GM12878 (cell line): ENCODE results near the gene FOXL3. TPM values are rescaled to one million over a fixed set of nuclear protein-coding genes. Genes with fewer than 3 reads are reported as not detected.

Experiments
- ATAC-seq: fragments of 200-7000 bp; cut with Tn5 transposase; 3 replicates; pipeline ENCODE4 v1.9.1; 2020; ENCODE audit warnings: mild to moderate bottlenecking, moderate library complexity
- BruUV-seq: library from RNA; stranded (reverse); fragments of 400-500 nt; replicated peaks from 2 replicates; lab custom pipeline; 2021; lab: Mats Ljungman, UMichigan
- CTCF ChIA-PET: fragments of 300-600 bp; sonication (Branson Sonifier 250); formaldehyde crosslinking; extraction: SDS; loops from one replicate; lab custom pipeline; 2021; ENCODE audit warnings: inconsistent platforms; lab: Yijun Ruan, JAX
- POLR2A ChIA-PET: fragments of 350-600 bp; formaldehyde crosslinking; extraction: SDS; loops from one replicate; lab custom pipeline; 2021; ENCODE audit warnings: inconsistent platforms; lab: Charles Lee
- RAD21 ChIA-PET: fragments of 300-600 bp; sonication (Branson Sonifier 250); formaldehyde crosslinking; loops from one replicate; lab custom pipeline; 2023; ENCODE audit warnings: antibody characterized with exemption; ENCODE audit not compliant: unreplicated experiment; lab: Charles Lee
- SMC1A ChIA-PET: fragments of 300-600 bp; sonication (Branson Sonifier 250); formaldehyde crosslinking; loops from one replicate; lab custom pipeline; 2023; ENCODE audit not compliant: unreplicated experiment, uncharacterized antibody; lab: Charles Lee
- DNase-seq: peaks from one replicate; pipeline ENCODE4 v3.0.0-alpha.2; 2011; ENCODE audit warnings: low read depth, low spot score
- FAIRE-seq: peaks from 3 replicates; lab custom pipeline; 2011; peaks lifted over from hg19 to GRCh38; lab: Jason Lieb, UNC
- H2AFZ ChIP-seq: 2 replicates; pipeline ENCODE4 v1.6.0; 2011; ENCODE audit warnings: low read depth, low read length, control low read depth; ENCODE audit not compliant: control insufficient read depth
- H3K27ac ChIP-seq: 2 replicates; pipeline ENCODE4 v1.5.1; 2011; ENCODE audit warnings: control low read depth; ENCODE audit not compliant: control insufficient read depth, insufficient read depth
- H3K27me3 ChIP-seq, 2 experiments: replicated peaks in 1 of 2; 2 replicates each; pipeline versions ENCODE4 v1.6.0 to v1.6.1; 2011; ENCODE audit warnings: low read length in 1 of 2; ENCODE audit not compliant: control insufficient read depth in 2 of 2, insufficient read depth in 2 of 2
- H3K36me3 ChIP-seq, 2 experiments: 2 replicates each; pipeline ENCODE4 v1.5.1; 2011; ENCODE audit warnings: low read length in 1 of 2; ENCODE audit not compliant: control insufficient read depth in 2 of 2, insufficient read depth in 2 of 2
- H3K4me1 ChIP-seq: 2 replicates; pipeline ENCODE4 v1.6.1; 2011; ENCODE audit warnings: mild to moderate bottlenecking, low read length, moderate library complexity, mixed read lengths; ENCODE audit not compliant: control insufficient read depth, insufficient read depth
- H3K4me2 ChIP-seq: 2 replicates; pipeline ENCODE4 v1.6.0; 2011; ENCODE audit warnings: control low read depth; ENCODE audit not compliant: control insufficient read depth, insufficient read depth
- H3K4me3 ChIP-seq: fragments of 200-600 bp; sonication (generic); 2 replicates; pipeline ENCODE4 v1.5.1; 2016
- H3K79me2 ChIP-seq: 2 replicates; pipeline ENCODE4 v1.6.0; 2011; ENCODE audit warnings: low read length; ENCODE audit not compliant: control insufficient read depth, insufficient read depth
- H3K9ac ChIP-seq: 2 replicates; pipeline ENCODE4 v1.8.0; 2011; ENCODE audit warnings: low read length, control low read depth, mixed read lengths; ENCODE audit not compliant: control insufficient read depth, insufficient read depth
- H3K9me3 ChIP-seq: replicated peaks from 3 replicates; pipeline ENCODE4 v1.5.1; 2011; ENCODE audit warnings: mild to moderate bottlenecking, low read length; ENCODE audit not compliant: control insufficient read depth, insufficient read depth
- H4K20me1 ChIP-seq: 2 replicates; pipeline ENCODE4 v1.6.0; 2011; ENCODE audit not compliant: control insufficient read depth, insufficient read depth
- BHLHE40 ChIP-seq, 2 experiments: fragments of 450-650 bp in 1 of 2; IDR thresholded peaks; 2 replicates each; pipeline ENCODE4 v1.6.1; 2011 to 2017; ENCODE audit warnings: low read depth in 2 of 2, borderline replicate concordance in 1 of 2, improper control_type of control experiment in 1 of 2, low read length in 1 of 2, mild to moderate bottlenecking in 1 of 2
- IKZF2 ChIP-seq, 2 experiments: fragments of 450-650 bp; IDR thresholded peaks; 2 replicates each; pipeline ENCODE4 v1.6.1; 2017; ENCODE audit warnings: mild to moderate bottlenecking in 2 of 2, moderate library complexity in 2 of 2
- JUND ChIP-seq: IDR thresholded peaks from 2 replicates; pipeline ENCODE4 v1.6.1; 2012; ENCODE audit warnings: low read depth, mild to moderate bottlenecking, low read length, improper control_type of control experiment, moderate library complexity
- NFXL1 ChIP-seq: fragments of 450-650 bp; IDR thresholded peaks from 2 replicates; pipeline ENCODE4 v1.6.1; 2017; ENCODE audit warnings: antibody characterized with exemption, mild to moderate bottlenecking, borderline replicate concordance
- NR2C2 ChIP-seq: IDR thresholded peaks from 2 replicates; pipeline ENCODE4 v1.6.1; 2011; ENCODE audit warnings: borderline replicate concordance, low read depth; ENCODE audit not compliant: control insufficient read depth, insufficient read length
- POU2F2 ChIP-seq: IDR thresholded peaks from 3 replicates; pipeline ENCODE4 v1.6.1; 2011; ENCODE audit warnings: low read depth, mild to moderate bottlenecking, low read length, borderline replicate concordance
- SREBF1 ChIP-seq: IDR thresholded peaks from 2 replicates; pipeline ENCODE4 v1.6.1; 2012; ENCODE audit warnings: mild to moderate bottlenecking, low read length
- TCF7 ChIP-seq: IDR thresholded peaks from 2 replicates; pipeline ENCODE4 v1.6.1; 2014; ENCODE audit warnings: antibody characterized with exemption, borderline replicate concordance
- ZNF24 ChIP-seq: fragments of 450-650 bp; IDR thresholded peaks from 2 replicates; pipeline ENCODE4 v1.6.1; 2017; ENCODE audit warnings: antibody characterized with exemption, mild to moderate bottlenecking
- WGBS: methylation state at CpG from one replicate; pipeline ENCODE4 v1.1.6; 2016; ENCODE audit warnings: low lambda C conversion rate; ENCODE audit not compliant: insufficient replicate concordance, insufficient coverage; ENCODE audit errors: missing lambda C conversion rate; 5-methylcytosine and 5-hydroxymethylcytosine counted together
- in situ Hi-C: fragments of 300-500 bp; cut with MboI; formaldehyde crosslinking; loops from 9 replicates; pipeline ENCODE4 v1.14.3; 2018; ENCODE audit warnings: mixed read lengths
- intact Hi-C: fragments of 100-400 bp; cut with micrococcal nuclease; formaldehyde crosslinking; loops from one replicate; pipeline ENCODE4 v1.14.2; 2022; ENCODE audit not compliant: unreplicated experiment
- polyA plus RNA-seq, 11 experiments: library from polyadenylated mRNA; depleted of rRNA in 4 of 11; unstranded in 6 of 11; stranded (reverse) in 5 of 11; fragments of >200 nt; fragmentation: Nextera tagmentation in 4 of 11; fragmentation: Illumina TruSeq in 1 of 11; extraction: Ambion mirVana in 4 of 11; extraction: Trizol in 1 of 11; gene quantifications; 1 replicate in 1 of 11; 2 replicates in 10 of 11; pipeline versions ENCODE4 v1.2.1 to v1.2.3, GENCODE V29; 2011 to 2016; ENCODE audit warnings: inconsistent platforms in 2 of 11, missing spikeins in 2 of 11, low read depth in 1 of 11
- total RNA-seq, 4 experiments: library from RNA; depleted of rRNA in 3 of 4; stranded (reverse); fragments of >200 nt in 3 of 4; fragmentation: Illumina TruSeq in 1 of 4; extraction: Trizol in 1 of 4; gene quantifications; 2 replicates each; pipeline versions ENCODE4 v1.2.1 to v1.2.3, GENCODE V29; 2013 to 2021
- TF ChIP-seq, protein P1 (sequence below): IDR thresholded peaks from 2 replicates; pipeline ENCODE4 v1.6.1; 2012; ENCODE audit warnings: low read depth, low read length, improper control_type of control experiment
- TF ChIP-seq, protein P2 (sequence below): fragments of 150-350 bp; IDR thresholded peaks from 2 replicates; pipeline ENCODE4 v1.6.1; 2016; ENCODE audit warnings: low read depth, low read length
- TF ChIP-seq, protein P3 (sequence below): fragments of 450-650 bp; IDR thresholded peaks from 2 replicates; pipeline ENCODE4 v1.6.1; 2017; ENCODE audit warnings: mild to moderate bottlenecking, moderate library complexity
- TF ChIP-seq, protein P4 (sequence below): fragments of 450-650 bp; formaldehyde crosslinking; IDR thresholded peaks from 2 replicates; pipeline ENCODE4 v1.5.0; 2022; ENCODE audit warnings: mild to moderate bottlenecking, missing genetic modification characterization

Gene FOXL3
- total and polyA plus RNA-seq, 10 of the 15 experiments (the other 5 are each of a cell fraction or from before 2014, with no cell fraction given) = not detected

DNA sequence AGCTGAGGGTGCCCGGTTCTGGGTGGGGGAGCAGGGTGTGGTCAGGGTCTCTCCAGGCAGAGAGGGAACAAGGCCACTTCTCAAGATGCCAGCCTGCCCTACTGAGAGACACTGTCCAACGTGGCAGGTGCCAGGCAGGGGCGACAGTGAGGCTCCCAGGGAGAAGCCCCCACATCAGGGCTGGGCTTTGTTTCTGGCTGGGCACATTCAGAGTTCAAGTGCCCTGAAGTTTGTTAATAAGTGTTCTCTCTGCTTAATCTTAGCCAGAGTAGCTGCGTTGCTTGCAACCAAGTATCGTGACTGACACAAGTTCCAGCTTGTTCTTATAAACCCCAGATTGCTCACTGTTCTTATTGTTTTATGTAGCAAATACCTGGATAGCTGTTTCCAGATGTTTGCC lies 21.8 kb downstream of the FOXL3 start:
- no peak overlapping the region for H3K27ac ChIP-seq
- no peaks in the 10 kb centered on the region for H3K79me2 ChIP-seq
- DNase-seq (no peak), FAIRE-seq (no peak), ATAC-seq (no peak)
- ChIA-PET POLR2A (no interaction called here), SMC1A (no interaction called here), CTCF (no interaction called here), RAD21 (no interaction called here)
- no TSS peak for BruUV-seq
- no peak overlapping the region for H3K9ac ChIP-seq
- no peaks in the 10 kb centered on the region for H3K36me3 ChIP-seq
- intact Hi-C loops = no loop called here
- no peaks in the 10 kb centered on the region for H3K27me3 ChIP-seq
- 32% methylated on average over 5 of the region's 5 CpGs for WGBS
- no peaks in the 10 kb centered on the region for H3K4me1 ChIP-seq
- in situ Hi-C loops = no loop called here
- H4K20me1 ChIP-seq = no peaks in the 10 kb centered on the region
- H2AFZ ChIP-seq = no peak overlapping the region
- H3K4me3 ChIP-seq = no peak overlapping the region
- H3K9me3 ChIP-seq = no peaks in the 10 kb centered on the region; the same call in 2 of the 3 replicates
- no peak overlapping the region for H3K4me2 ChIP-seq
- TF ChIP-seq NR2C2 = no peak
- no peak for TF ChIP-seq JUND
- TF ChIP-seq, protein P1, sequence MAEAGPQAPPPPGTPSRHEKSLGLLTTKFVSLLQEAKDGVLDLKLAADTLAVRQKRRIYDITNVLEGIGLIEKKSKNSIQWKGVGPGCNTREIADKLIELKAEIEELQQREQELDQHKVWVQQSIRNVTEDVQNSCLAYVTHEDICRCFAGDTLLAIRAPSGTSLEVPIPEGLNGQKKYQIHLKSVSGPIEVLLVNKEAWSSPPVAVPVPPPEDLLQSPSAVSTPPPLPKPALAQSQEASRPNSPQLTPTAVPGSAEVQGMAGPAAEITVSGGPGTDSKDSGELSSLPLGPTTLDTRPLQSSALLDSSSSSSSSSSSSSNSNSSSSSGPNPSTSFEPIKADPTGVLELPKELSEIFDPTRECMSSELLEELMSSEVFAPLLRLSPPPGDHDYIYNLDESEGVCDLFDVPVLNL = no peak
- no peak for TF ChIP-seq ZNF24
- TF ChIP-seq POU2F2 = no peak
- TF ChIP-seq IKZF2 (IDR thresholded peaks at IDR 0.05) = no peak
- TF ChIP-seq TCF7 = no peak
- TF ChIP-seq NFXL1 = no peak
- TF ChIP-seq, protein P2, sequence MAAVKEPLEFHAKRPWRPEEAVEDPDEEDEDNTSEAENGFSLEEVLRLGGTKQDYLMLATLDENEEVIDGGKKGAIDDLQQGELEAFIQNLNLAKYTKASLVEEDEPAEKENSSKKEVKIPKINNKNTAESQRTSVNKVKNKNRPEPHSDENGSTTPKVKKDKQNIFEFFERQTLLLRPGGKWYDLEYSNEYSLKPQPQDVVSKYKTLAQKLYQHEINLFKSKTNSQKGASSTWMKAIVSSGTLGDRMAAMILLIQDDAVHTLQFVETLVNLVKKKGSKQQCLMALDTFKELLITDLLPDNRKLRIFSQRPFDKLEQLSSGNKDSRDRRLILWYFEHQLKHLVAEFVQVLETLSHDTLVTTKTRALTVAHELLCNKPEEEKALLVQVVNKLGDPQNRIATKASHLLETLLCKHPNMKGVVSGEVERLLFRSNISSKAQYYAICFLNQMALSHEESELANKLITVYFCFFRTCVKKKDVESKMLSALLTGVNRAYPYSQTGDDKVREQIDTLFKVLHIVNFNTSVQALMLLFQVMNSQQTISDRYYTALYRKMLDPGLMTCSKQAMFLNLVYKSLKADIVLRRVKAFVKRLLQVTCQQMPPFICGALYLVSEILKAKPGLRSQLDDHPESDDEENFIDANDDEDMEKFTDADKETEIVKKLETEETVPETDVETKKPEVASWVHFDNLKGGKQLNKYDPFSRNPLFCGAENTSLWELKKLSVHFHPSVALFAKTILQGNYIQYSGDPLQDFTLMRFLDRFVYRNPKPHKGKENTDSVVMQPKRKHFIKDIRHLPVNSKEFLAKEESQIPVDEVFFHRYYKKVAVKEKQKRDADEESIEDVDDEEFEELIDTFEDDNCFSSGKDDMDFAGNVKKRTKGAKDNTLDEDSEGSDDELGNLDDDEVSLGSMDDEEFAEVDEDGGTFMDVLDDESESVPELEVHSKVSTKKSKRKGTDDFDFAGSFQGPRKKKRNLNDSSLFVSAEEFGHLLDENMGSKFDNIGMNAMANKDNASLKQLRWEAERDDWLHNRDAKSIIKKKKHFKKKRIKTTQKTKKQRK = no peak
- no peak for TF ChIP-seq SREBF1
- TF ChIP-seq BHLHE40 (IDR thresholded peaks at IDR 0.05; ENCODE audit: borderline replicate concordance in 1 of 2, low read depth in 2 of 2, low read length in 1 of 2) = no peak
- TF ChIP-seq, protein P3, sequence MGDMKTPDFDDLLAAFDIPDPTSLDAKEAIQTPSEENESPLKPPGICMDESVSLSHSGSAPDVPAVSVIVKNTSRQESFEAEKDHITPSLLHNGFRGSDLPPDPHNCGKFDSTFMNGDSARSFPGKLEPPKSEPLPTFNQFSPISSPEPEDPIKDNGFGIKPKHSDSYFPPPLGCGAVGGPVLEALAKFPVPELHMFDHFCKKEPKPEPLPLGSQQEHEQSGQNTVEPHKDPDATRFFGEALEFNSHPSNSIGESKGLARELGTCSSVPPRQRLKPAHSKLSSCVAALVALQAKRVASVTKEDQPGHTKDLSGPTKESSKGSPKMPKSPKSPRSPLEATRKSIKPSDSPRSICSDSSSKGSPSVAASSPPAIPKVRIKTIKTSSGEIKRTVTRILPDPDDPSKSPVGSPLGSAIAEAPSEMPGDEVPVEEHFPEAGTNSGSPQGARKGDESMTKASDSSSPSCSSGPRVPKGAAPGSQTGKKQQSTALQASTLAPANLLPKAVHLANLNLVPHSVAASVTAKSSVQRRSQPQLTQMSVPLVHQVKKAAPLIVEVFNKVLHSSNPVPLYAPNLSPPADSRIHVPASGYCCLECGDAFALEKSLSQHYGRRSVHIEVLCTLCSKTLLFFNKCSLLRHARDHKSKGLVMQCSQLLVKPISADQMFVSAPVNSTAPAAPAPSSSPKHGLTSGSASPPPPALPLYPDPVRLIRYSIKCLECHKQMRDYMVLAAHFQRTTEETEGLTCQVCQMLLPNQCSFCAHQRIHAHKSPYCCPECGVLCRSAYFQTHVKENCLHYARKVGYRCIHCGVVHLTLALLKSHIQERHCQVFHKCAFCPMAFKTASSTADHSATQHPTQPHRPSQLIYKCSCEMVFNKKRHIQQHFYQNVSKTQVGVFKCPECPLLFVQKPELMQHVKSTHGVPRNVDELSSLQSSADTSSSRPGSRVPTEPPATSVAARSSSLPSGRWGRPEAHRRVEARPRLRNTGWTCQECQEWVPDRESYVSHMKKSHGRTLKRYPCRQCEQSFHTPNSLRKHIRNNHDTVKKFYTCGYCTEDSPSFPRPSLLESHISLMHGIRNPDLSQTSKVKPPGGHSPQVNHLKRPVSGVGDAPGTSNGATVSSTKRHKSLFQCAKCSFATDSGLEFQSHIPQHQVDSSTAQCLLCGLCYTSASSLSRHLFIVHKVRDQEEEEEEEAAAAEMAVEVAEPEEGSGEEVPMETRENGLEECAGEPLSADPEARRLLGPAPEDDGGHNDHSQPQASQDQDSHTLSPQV = no peak
- TF ChIP-seq, protein P4, sequence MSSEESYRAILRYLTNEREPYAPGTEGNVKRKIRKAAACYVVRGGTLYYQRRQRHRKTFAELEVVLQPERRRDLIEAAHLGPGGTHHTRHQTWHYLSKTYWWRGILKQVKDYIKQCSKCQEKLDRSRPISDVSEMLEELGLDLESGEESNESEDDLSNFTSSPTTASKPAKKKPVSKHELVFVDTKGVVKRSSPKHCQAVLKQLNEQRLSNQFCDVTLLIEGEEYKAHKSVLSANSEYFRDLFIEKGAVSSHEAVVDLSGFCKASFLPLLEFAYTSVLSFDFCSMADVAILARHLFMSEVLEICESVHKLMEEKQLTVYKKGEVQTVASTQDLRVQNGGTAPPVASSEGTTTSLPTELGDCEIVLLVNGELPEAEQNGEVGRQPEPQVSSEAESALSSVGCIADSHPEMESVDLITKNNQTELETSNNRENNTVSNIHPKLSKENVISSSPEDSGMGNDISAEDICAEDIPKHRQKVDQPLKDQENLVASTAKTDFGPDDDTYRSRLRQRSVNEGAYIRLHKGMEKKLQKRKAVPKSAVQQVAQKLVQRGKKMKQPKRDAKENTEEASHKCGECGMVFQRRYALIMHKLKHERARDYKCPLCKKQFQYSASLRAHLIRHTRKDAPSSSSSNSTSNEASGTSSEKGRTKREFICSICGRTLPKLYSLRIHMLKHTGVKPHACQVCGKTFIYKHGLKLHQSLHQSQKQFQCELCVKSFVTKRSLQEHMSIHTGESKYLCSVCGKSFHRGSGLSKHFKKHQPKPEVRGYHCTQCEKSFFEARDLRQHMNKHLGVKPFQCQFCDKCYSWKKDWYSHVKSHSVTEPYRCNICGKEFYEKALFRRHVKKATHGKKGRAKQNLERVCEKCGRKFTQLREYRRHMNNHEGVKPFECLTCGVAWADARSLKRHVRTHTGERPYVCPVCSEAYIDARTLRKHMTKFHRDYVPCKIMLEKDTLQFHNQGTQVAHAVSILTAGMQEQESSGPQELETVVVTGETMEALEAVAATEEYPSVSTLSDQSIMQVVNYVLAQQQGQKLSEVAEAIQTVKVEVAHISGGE = no peak
